Endodermal cell (in vitro differentiated cells): Measurements from ENCODE around the gene ADM5. TPM values are rescaled to one million over a fixed set of nuclear protein-coding genes. Genes with fewer than 3 reads are reported as not detected.

Experiments used
- DNase-seq: peaks from one replicate; pipeline ENCODE4 v3.0.0-alpha.2; 2017
- H3K27ac ChIP-seq: 2 replicates; pipeline ENCODE4 v1.5.1; 2013; ENCODE audit warnings: mild to moderate bottlenecking, low read depth, low read length, moderate library complexity
- H3K27me3 ChIP-seq: 2 replicates; pipeline ENCODE4 v1.6.1; 2013; ENCODE audit warnings: mild to moderate bottlenecking, low read length, moderate library complexity; ENCODE audit not compliant: insufficient read depth, control insufficient read depth, poor library complexity, severe bottlenecking
- H3K36me3 ChIP-seq: 2 replicates; pipeline ENCODE4 v1.7.0; 2013; ENCODE audit warnings: mild to moderate bottlenecking, low read length, moderate library complexity; ENCODE audit not compliant: control insufficient read depth, insufficient read depth
- H3K4me1 ChIP-seq: one replicate; pipeline ENCODE4 v1.7.0; 2013; ENCODE audit warnings: low read length; ENCODE audit not compliant: control insufficient read depth, insufficient read depth
- H3K4me3 ChIP-seq: 2 replicates; pipeline ENCODE4 v1.5.1; 2013; ENCODE audit warnings: mild to moderate bottlenecking, low read length, moderate library complexity
- H3K9ac ChIP-seq: 2 replicates; pipeline ENCODE4 v1.6.1; 2013; ENCODE audit warnings: mild to moderate bottlenecking, low read length, moderate library complexity; ENCODE audit not compliant: poor library complexity, severe bottlenecking; ENCODE audit errors: extremely low read depth
- H3K9me3 ChIP-seq: 2 replicates; pipeline ENCODE4 v1.6.1; 2013; ENCODE audit warnings: mild to moderate bottlenecking, low read length, moderate library complexity; ENCODE audit not compliant: control insufficient read depth
- H3K27ac Mint-ChIP-seq: 2 replicates; pipeline ENCODE4 v1.8.0; 2020; ENCODE audit warnings: mixed read lengths
- H3K27me3 Mint-ChIP-seq: 2 replicates; pipeline ENCODE4 v1.8.0; 2021; ENCODE audit warnings: mild to moderate bottlenecking, mixed read lengths; ENCODE audit not compliant: insufficient read depth
- H3K36me3 Mint-ChIP-seq: 2 replicates; pipeline ENCODE4 v1.8.0; 2020; ENCODE audit warnings: low read depth, mixed read lengths
- H3K4me1 Mint-ChIP-seq: 2 replicates; pipeline ENCODE4 v1.8.0; 2020; ENCODE audit warnings: mixed read lengths
- H3K4me3 Mint-ChIP-seq: 2 replicates; pipeline ENCODE4 v1.8.0; 2020; ENCODE audit warnings: mild to moderate bottlenecking, moderate library complexity, mixed read lengths
- H3K9me3 Mint-ChIP-seq: 2 replicates; pipeline ENCODE4 v1.8.0; 2020; ENCODE audit warnings: mild to moderate bottlenecking, mixed read lengths
- WGBS, 2 experiments: methylation state at CpG; one replicate each; pipeline versions ENCODE4 v1.1.5 to v1.1.7; 2013; ENCODE audit warnings: missing lambda C conversion rate in 2 of 2, mixed read lengths in 1 of 2; ENCODE audit not compliant: insufficient coverage in 1 of 2, insufficient read length in 1 of 2; 5-methylcytosine and 5-hydroxymethylcytosine counted together
- total RNA-seq, 2 donors: library from RNA; stranded (reverse); fragmentation: NEBNext Ultra II Directional in 1 of 2; extraction: Animal tissue kit (Norgen Biotek cat#: 25700) in 1 of 2; gene quantifications; 2 replicates in 1 of 2; 3 replicates in 1 of 2; pipeline ENCODE4 v1.2.1, GENCODE V29; 2021
- TF ChIP-seq, protein P1 (sequence below): fragments of 200-600 bp; sonication (generic); conservative IDR thresholded peaks from 2 replicates; pipeline ENCODE4 v1.5.0; 2021; ENCODE audit warnings: antibody characterized with exemption, mild to moderate bottlenecking

Gene ADM5
- total RNA-seq, 2 donors from 2014 or later = 4.6 to 7.7 TPM

DNA sequence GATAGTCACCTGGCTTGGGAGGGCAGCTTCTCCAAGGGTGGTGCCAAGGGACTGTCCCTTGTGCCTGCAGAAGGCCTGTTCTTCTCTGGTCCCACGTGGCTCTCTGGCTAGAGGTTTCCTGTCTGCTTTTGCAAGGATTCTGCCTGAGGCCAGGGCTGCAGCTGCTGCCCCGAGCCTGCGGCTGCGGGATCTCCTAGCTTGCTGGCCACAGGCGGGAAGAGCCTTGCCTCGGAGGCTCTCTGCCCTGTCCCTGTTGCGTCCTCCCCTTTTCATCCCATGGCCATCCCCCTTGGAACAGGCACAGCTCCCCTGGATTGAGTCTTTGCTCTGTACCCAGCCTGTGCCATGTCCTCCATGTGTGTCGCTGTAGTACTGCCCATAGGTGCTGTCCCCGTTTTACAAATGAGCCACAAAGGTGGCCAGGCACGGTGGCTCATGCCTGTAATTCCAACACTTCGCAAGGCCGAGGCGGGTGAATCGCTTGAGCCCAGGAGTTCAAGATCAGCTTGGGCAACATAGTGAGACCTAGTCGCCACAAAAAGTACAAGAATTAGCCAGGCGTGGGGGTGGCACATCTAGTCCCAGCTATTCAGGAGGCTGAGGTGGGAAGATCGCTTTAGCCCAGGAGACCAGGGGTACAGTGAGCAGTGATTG is 32.8 kb upstream of the ADM5 start:
- peaks cover 10% of the 10 kb centered on the region for H3K9me3 ChIP-seq
- TF ChIP-seq, protein P1, sequence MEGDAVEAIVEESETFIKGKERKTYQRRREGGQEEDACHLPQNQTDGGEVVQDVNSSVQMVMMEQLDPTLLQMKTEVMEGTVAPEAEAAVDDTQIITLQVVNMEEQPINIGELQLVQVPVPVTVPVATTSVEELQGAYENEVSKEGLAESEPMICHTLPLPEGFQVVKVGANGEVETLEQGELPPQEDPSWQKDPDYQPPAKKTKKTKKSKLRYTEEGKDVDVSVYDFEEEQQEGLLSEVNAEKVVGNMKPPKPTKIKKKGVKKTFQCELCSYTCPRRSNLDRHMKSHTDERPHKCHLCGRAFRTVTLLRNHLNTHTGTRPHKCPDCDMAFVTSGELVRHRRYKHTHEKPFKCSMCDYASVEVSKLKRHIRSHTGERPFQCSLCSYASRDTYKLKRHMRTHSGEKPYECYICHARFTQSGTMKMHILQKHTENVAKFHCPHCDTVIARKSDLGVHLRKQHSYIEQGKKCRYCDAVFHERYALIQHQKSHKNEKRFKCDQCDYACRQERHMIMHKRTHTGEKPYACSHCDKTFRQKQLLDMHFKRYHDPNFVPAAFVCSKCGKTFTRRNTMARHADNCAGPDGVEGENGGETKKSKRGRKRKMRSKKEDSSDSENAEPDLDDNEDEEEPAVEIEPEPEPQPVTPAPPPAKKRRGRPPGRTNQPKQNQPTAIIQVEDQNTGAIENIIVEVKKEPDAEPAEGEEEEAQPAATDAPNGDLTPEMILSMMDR = no peak
- Mint-ChIP-seq H3K36me3 (peaks cover 81% of the 10 kb centered on the region), H3K9me3 (peaks cover 9% of the 10 kb centered on the region), H3K4me1 (no peaks in the 10 kb centered on the region), H3K27me3 (no peaks in the 10 kb centered on the region), H3K4me3 (no peak overlapping the region), H3K27ac (peak overlapping the region; percentile 36)
- H3K9ac ChIP-seq = no peak overlapping the region
- H3K36me3 ChIP-seq = peaks cover 77% of the 10 kb centered on the region
- 83 to 89% methylated on average over 15 to 17 of the region's 17 CpGs for WGBS, 2 experiments
- no peaks in the 10 kb centered on the region for H3K4me1 ChIP-seq
- H3K27ac ChIP-seq = peak overlapping the region; percentile 38
- no peak overlapping the region for H3K4me3 ChIP-seq
- no peak for DNase-seq
- H3K27me3 ChIP-seq = no peaks in the 10 kb centered on the region

DNA sequence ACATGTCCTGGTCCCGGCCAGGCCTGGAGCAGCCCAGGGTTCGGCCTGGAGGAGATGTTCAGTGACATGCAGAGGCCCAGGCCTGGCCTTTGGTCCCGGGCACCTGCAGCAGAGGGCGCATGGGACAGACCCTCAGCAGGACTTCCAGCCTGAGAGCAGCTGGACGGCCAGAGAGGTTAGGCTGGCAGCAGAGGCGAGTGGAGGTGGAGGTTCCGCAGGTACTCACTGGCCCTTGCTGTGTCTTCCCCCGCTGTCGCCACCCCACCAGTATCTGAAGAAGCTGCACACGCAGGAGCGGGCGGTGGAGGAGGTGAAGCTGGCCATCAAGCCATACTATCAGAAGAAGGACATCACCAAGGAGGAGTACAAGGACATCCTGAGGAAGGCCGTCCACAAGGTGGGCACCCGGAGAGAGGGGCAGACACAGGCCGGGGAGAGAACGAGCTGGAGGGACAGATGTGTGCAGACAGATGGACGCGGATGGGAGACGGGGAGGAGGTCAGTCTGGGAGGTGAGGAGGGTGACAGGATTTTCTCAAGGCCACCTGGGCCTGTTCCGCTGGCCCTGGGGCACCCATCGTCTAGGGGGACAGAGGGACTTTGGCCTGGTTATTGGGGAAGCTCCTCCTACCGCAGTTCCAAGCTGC is 31.8 kb upstream of the ADM5 start:
- peaks cover 9% of the 10 kb centered on the region for H3K9me3 Mint-ChIP-seq

DNA sequence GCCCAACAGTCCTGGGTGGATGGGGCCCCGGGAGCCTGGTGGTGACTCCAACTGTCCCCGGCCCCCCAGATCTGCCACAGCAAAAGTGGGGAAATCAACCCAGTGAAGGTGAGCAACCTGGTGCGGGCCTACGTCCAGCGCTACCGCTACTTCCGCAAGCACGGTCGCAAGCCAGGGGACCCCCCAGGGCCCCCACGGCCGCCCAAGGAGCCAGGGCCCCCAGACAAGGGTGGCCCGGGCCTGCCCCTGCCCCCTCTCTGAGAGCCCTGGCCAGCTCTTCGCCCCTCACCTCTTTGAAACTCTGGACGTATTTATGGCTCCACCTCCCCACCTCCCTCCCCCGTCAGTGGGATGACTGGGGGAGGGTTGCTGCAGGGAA is 31.3 kb upstream of the ADM5 start:
- Histone ChIP-seq H3K9ac (no peak overlapping the region), H3K36me3 (peaks cover 86% of the 10 kb centered on the region), H3K27me3 (no peaks in the 10 kb centered on the region), H3K4me1 (no peaks in the 10 kb centered on the region), H3K4me3 (no peak overlapping the region), H3K9me3 (peaks cover 10% of the 10 kb centered on the region), H3K27ac (no peak overlapping the region)
- Mint-ChIP-seq H3K9me3 (peaks cover 9% of the 10 kb centered on the region), H3K4me1 (no peaks in the 10 kb centered on the region), H3K27ac (no peak overlapping the region), H3K27me3 (no peaks in the 10 kb centered on the region), H3K4me3 (no peak overlapping the region), H3K36me3 (peaks cover 88% of the 10 kb centered on the region)
- WGBS, 2 experiments = 95 to 97% methylated on average over 10 to 15 of the region's 15 CpGs
- no peak for DNase-seq
- TF ChIP-seq, protein P1 = no peak

More for the DNA sequence above, 31.8 kb upstream of the ADM5 start:
- Histone ChIP-seq H3K27me3 (no peaks in the 10 kb centered on the region), H3K9ac (no peak overlapping the region), H3K4me1 (no peaks in the 10 kb centered on the region), H3K4me3 (no peak overlapping the region), H3K27ac (no peak overlapping the region), H3K36me3 (peaks cover 86% of the 10 kb centered on the region), H3K9me3 (peaks cover 10% of the 10 kb centered on the region)
- H3K27ac Mint-ChIP-seq = no peak overlapping the region
- H3K4me1 Mint-ChIP-seq = no peaks in the 10 kb centered on the region
- no peak overlapping the region for H3K4me3 Mint-ChIP-seq
- 93 to 95% methylated on average over 10 to 22 of the region's 22 CpGs for WGBS, 2 experiments
- no peak for DNase-seq
- TF ChIP-seq, protein P1 = no peak
- peaks cover 87% of the 10 kb centered on the region for H3K36me3 Mint-ChIP-seq
- no peaks in the 10 kb centered on the region for H3K27me3 Mint-ChIP-seq
